HEK293 (cell line): Measurements from ENCODE around the gene LAYN.

Experiments used
- CTCF ChIA-PET: fragments of 350-600 bp; formaldehyde crosslinking; extraction: SDS; loops from one replicate; lab custom pipeline; 2021; ENCODE audit warnings: antibody characterized with exemption; lab: Yijun Ruan, JAX
- POLR2A ChIA-PET: fragments of 300-600 bp; formaldehyde crosslinking; extraction: SDS; loops from one replicate; lab custom pipeline; 2020; ENCODE audit warnings: antibody characterized with exemption, inconsistent platforms; lab: Yijun Ruan, JAX
- H3K27ac ChIP-seq: fragments of 200-500 bp; sonication (Bioruptor generic); 2 replicates; pipeline ENCODE4 v1.5.1; 2014; ENCODE audit warnings: low read depth, low read length, control low read depth, inconsistent platforms; ENCODE audit errors: extremely low read depth
- H3K36me3 ChIP-seq, 2 experiments: fragments of 200-500 bp in 1 of 2; sonication (Bioruptor generic) in 1 of 2; 1 replicate in 1 of 2; 2 replicates in 1 of 2; pipeline ENCODE4 v1.5.1; 2014 to 2017; ENCODE audit warnings: inconsistent platforms in 2 of 2, low read length in 2 of 2; ENCODE audit not compliant: control insufficient read depth in 2 of 2, insufficient read depth in 1 of 2
- H3K4me1 ChIP-seq: fragments of 200-500 bp; sonication (Bioruptor generic); 2 replicates; pipeline ENCODE4 v1.5.1; 2014; ENCODE audit warnings: mild to moderate bottlenecking, low read length, inconsistent platforms; ENCODE audit not compliant: control insufficient read depth, insufficient read depth
- H3K4me3 ChIP-seq: 2 replicates; pipeline ENCODE4 v1.5.1; 2011; ENCODE audit warnings: low read depth, mild to moderate bottlenecking, control low read depth, low read length, moderate library complexity
- H3K9me3 ChIP-seq: fragments of 200-500 bp; sonication (Bioruptor generic); 2 replicates; pipeline ENCODE4 v1.5.1; 2014; ENCODE audit warnings: low read depth, low read length, inconsistent platforms; ENCODE audit not compliant: control insufficient read depth, insufficient read depth
- MEIS1 ChIP-seq: sonication (generic); formaldehyde crosslinking; IDR thresholded peaks from 2 replicates; pipeline ENCODE4 v1.8.1; 2022; ENCODE audit warnings: missing genetic modification reagents, mild to moderate bottlenecking, borderline replicate concordance
- PRDM1 ChIP-seq: fragments of 450-650 bp; formaldehyde crosslinking; IDR thresholded peaks from 2 replicates; pipeline ENCODE4; 2016; ENCODE audit warnings: missing biosample characterization, missing genetic modification characterization
- SCRT1 ChIP-seq: fragments of 450-650 bp; formaldehyde crosslinking; IDR thresholded peaks from 2 replicates; pipeline ENCODE4 v1.5.1; 2016; ENCODE audit warnings: missing biosample characterization, missing genetic modification characterization, borderline replicate concordance
- ZBTB44 ChIP-seq: fragments of 450-650 bp; IDR thresholded peaks from 2 replicates; pipeline ENCODE4 v1.5.1; 2018; ENCODE audit warnings: missing biosample characterization, mild to moderate bottlenecking, missing genetic modification characterization
- ZBTB7A ChIP-seq: fragments of 450-650 bp; formaldehyde crosslinking; IDR thresholded peaks from 2 replicates; pipeline ENCODE4 v1.5.1; 2016; ENCODE audit warnings: low read depth, missing biosample characterization, missing genetic modification characterization
- ZNF112 ChIP-seq: fragments of 450-650 bp; formaldehyde crosslinking; IDR thresholded peaks from 2 replicates; pipeline ENCODE4 v1.5.0; 2017; ENCODE audit warnings: missing biosample characterization, missing genetic modification characterization
- ZNF140 ChIP-seq: fragments of 450-650 bp; formaldehyde crosslinking; IDR thresholded peaks from 2 replicates; pipeline ENCODE4 v1.5.1; 2016; ENCODE audit warnings: missing biosample characterization, missing genetic modification characterization
- ZNF157 ChIP-seq: fragments of 450-650 bp; formaldehyde crosslinking; IDR thresholded peaks from 2 replicates; pipeline ENCODE4 v1.5.1; 2016; ENCODE audit warnings: missing biosample characterization, missing genetic modification characterization
- ZNF184 ChIP-seq: fragments of 450-650 bp; IDR thresholded peaks from 2 replicates; pipeline ENCODE4 v1.5.1; 2018; ENCODE audit warnings: missing biosample characterization, mild to moderate bottlenecking, missing genetic modification characterization
- ZNF223 ChIP-seq: fragments of 450-650 bp; formaldehyde crosslinking; IDR thresholded peaks from 2 replicates; pipeline ENCODE4 v1.5.1; 2016; ENCODE audit warnings: missing biosample characterization, missing genetic modification characterization
- ZNF302 ChIP-seq: fragments of 450-650 bp; formaldehyde crosslinking; IDR thresholded peaks from 2 replicates; pipeline ENCODE4 v1.5.1; 2016; ENCODE audit warnings: missing biosample characterization, missing genetic modification characterization, low read depth
- ZNF555 ChIP-seq: fragments of 450-650 bp; formaldehyde crosslinking; conservative IDR thresholded peaks from 2 replicates; pipeline ENCODE4 v1.5.1; 2017; ENCODE audit warnings: missing biosample characterization, mild to moderate bottlenecking, missing genetic modification characterization, inconsistent platforms
- ZNF843 ChIP-seq: fragments of 450-650 bp; formaldehyde crosslinking; IDR thresholded peaks from 2 replicates; pipeline ENCODE4 v1.5.1; 2016; ENCODE audit warnings: missing biosample characterization, missing genetic modification characterization
- ZSCAN16 ChIP-seq: fragments of 450-650 bp; formaldehyde crosslinking; IDR thresholded peaks from 2 replicates; pipeline ENCODE4 v1.5.1; 2016; ENCODE audit warnings: missing biosample characterization, missing genetic modification characterization
- TF ChIP-seq, protein P1 (sequence below): fragments of 450-650 bp; formaldehyde crosslinking; IDR thresholded peaks from 2 replicates; pipeline ENCODE4 v1.5.1; 2016; ENCODE audit warnings: missing biosample characterization, missing genetic modification characterization, borderline replicate concordance
- TF ChIP-seq, protein P2 (sequence below): fragments of 450-650 bp; formaldehyde crosslinking; IDR thresholded peaks from 2 replicates; pipeline ENCODE4 v1.5.1; 2016; ENCODE audit warnings: missing biosample characterization, missing genetic modification characterization
- TF ChIP-seq, protein P3 (sequence below): fragments of 450-650 bp; formaldehyde crosslinking; IDR thresholded peaks from 2 replicates; pipeline ENCODE4 v1.5.1; 2016; ENCODE audit warnings: missing biosample characterization, missing genetic modification characterization

Gene LAYN

GRCh38 chr11:111596319-111596718 lies 55.8 kb downstream of the LAYN start:
- H3K4me3 ChIP-seq, result no peak overlapping the region
- no peaks in the 10 kb centered on the region for H3K9me3 ChIP-seq
- TF ChIP-seq ZNF140 (tag by site-specific recombination), result no peak
- no peak for TF ChIP-seq ZSCAN16 (tag by site-specific recombination)
- TF ChIP-seq, protein P1, sequence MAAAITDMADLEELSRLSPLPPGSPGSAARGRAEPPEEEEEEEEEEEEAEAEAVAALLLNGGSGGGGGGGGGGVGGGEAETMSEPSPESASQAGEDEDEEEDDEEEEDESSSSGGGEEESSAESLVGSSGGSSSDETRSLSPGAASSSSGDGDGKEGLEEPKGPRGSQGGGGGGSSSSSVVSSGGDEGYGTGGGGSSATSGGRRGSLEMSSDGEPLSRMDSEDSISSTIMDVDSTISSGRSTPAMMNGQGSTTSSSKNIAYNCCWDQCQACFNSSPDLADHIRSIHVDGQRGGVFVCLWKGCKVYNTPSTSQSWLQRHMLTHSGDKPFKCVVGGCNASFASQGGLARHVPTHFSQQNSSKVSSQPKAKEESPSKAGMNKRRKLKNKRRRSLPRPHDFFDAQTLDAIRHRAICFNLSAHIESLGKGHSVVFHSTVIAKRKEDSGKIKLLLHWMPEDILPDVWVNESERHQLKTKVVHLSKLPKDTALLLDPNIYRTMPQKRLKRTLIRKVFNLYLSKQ, result no peak
- no peak for TF ChIP-seq ZNF184 (tag by site-specific recombination)
- TF ChIP-seq ZNF112 (tag by site-specific recombination), result no peak
- no peak for TF ChIP-seq SCRT1 (tag by site-specific recombination)
- no peak for TF ChIP-seq ZNF555
- TF ChIP-seq ZNF157, result no peak
- no peak for TF ChIP-seq MEIS1 (CRISPR knock-in tag)
- no peak for TF ChIP-seq ZNF302 (tag by site-specific recombination)
- TF ChIP-seq, protein P2, sequence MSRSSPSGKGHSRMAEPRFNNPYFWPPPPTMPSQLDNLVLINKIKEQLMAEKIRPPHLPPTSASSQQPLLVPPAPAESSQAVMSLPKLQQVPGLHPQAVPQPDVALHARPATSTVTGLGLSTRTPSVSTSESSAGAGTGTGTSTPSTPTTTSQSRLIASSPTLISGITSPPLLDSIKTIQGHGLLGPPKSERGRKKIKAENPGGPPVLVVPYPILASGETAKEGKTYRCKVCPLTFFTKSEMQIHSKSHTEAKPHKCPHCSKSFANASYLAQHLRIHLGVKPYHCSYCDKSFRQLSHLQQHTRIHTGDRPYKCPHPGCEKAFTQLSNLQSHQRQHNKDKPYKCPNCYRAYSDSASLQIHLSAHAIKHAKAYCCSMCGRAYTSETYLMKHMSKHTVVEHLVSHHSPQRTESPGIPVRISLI (tag by site-specific recombination), result no peak
- TF ChIP-seq ZNF843 (tag by site-specific recombination), result no peak
- TF ChIP-seq ZBTB44 (tag by site-specific recombination), result no peak
- TF ChIP-seq ZBTB7A (tag by site-specific recombination), result no peak
- TF ChIP-seq, protein P3, sequence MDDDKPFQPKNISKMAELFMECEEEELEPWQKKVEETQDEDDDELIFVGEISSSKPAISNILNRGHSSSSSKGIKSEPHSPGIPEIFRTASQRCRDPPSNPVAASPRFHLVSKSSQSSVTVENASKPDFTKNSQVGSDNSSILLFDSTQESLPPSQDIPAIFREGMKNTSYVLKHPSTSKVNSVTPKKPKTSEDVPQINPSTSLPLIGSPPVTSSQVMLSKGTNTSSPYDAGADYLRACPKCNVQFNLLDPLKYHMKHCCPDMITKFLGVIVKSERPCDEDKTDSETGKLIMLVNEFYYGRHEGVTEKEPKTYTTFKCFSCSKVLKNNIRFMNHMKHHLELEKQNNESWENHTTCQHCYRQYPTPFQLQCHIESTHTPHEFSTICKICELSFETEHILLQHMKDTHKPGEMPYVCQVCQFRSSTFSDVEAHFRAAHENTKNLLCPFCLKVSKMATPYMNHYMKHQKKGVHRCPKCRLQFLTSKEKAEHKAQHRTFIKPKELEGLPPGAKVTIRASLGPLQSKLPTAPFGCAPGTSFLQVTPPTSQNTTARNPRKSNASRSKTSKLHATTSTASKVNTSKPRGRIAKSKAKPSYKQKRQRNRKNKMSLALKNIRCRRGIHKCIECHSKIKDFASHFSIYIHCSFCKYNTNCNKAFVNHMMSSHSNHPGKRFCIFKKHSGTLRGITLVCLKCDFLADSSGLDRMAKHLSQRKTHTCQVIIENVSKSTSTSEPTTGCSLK, result no peak
- TF ChIP-seq, all 188 proteins: peak for 0
- ChIA-PET CTCF (interaction anchor here (1.6 to 3.3 kb wide), 2 partner anchors 10 to 181 kb away, joined by 6 to 21 read pairs; no protein-coding TSS in a partner anchor), POLR2A (no interaction called here)
- no peaks in the 10 kb centered on the region for H3K36me3 ChIP-seq
- H3K4me1 ChIP-seq, result no peaks in the 10 kb centered on the region
- no peak overlapping the region for H3K27ac ChIP-seq

- H3K9me3 ChIP-seq, result no peaks in the 10 kb centered on the region
- TF ChIP-seq PRDM1 (tag by site-specific recombination) (peak; percentile 62; the same call in 1 of the 2 replicates), ZNF223 (tag by site-specific recombination) (no peak)
- TF ChIP-seq, all 188 proteins: peak for 1
- ChIA-PET POLR2A (no interaction called here), CTCF (interaction anchor here (0.6 to 3.3 kb wide), 8 partner anchors 12 to 246 kb away, joined by 3 to 21 read pairs (median 4); no protein-coding TSS in a partner anchor)
- Histone ChIP-seq H3K36me3 (no peaks in the 10 kb centered on the region), H3K27ac (no peak overlapping the region), H3K4me3 (no peak overlapping the region), H3K4me1 (no peaks in the 10 kb centered on the region)
Measured at GRCh38 chr11:111598148-111598547, 57.6 kb downstream of the LAYN start.
